GM12878 (cell line): ENCODE data around the gene DIP2C. TPM values are rescaled to one million over a fixed set of nuclear protein-coding genes. Genes with fewer than 3 reads are reported as not detected.

Source experiments
- ATAC-seq: fragments of 200-7000 bp; cut with Tn5 transposase; 3 replicates; pipeline ENCODE4 v1.9.1; 2020; ENCODE audit warnings: mild to moderate bottlenecking, moderate library complexity
- BruUV-seq: library from RNA; stranded (reverse); fragments of 400-500 nt; replicated peaks from 2 replicates; lab custom pipeline; 2021; lab: Mats Ljungman, UMichigan
- CTCF ChIA-PET: fragments of 300-600 bp; sonication (Branson Sonifier 250); formaldehyde crosslinking; extraction: SDS; loops from one replicate; lab custom pipeline; 2021; ENCODE audit warnings: inconsistent platforms; lab: Yijun Ruan, JAX
- POLR2A ChIA-PET: fragments of 350-600 bp; formaldehyde crosslinking; extraction: SDS; loops from one replicate; lab custom pipeline; 2021; ENCODE audit warnings: inconsistent platforms; lab: Charles Lee
- RAD21 ChIA-PET: fragments of 300-600 bp; sonication (Branson Sonifier 250); formaldehyde crosslinking; loops from one replicate; lab custom pipeline; 2023; ENCODE audit warnings: antibody characterized with exemption; ENCODE audit not compliant: unreplicated experiment; lab: Charles Lee
- SMC1A ChIA-PET: fragments of 300-600 bp; sonication (Branson Sonifier 250); formaldehyde crosslinking; loops from one replicate; lab custom pipeline; 2023; ENCODE audit not compliant: unreplicated experiment, uncharacterized antibody; lab: Charles Lee
- DNase-seq: peaks from one replicate; pipeline ENCODE4 v3.0.0-alpha.2; 2011; ENCODE audit warnings: low read depth, low spot score
- FAIRE-seq: peaks from 3 replicates; lab custom pipeline; 2011; peaks lifted over from hg19 to GRCh38; lab: Jason Lieb, UNC
- H2AFZ ChIP-seq: 2 replicates; pipeline ENCODE4 v1.6.0; 2011; ENCODE audit warnings: low read depth, low read length, control low read depth; ENCODE audit not compliant: control insufficient read depth
- H3K27ac ChIP-seq: 2 replicates; pipeline ENCODE4 v1.5.1; 2011; ENCODE audit warnings: control low read depth; ENCODE audit not compliant: control insufficient read depth, insufficient read depth
- H3K27me3 ChIP-seq, 2 experiments: replicated peaks in 1 of 2; 2 replicates each; pipeline versions ENCODE4 v1.6.0 to v1.6.1; 2011; ENCODE audit warnings: low read length in 1 of 2; ENCODE audit not compliant: control insufficient read depth in 2 of 2, insufficient read depth in 2 of 2
- H3K36me3 ChIP-seq, 2 experiments: 2 replicates each; pipeline ENCODE4 v1.5.1; 2011; ENCODE audit warnings: low read length in 1 of 2; ENCODE audit not compliant: control insufficient read depth in 2 of 2, insufficient read depth in 2 of 2
- H3K4me1 ChIP-seq: 2 replicates; pipeline ENCODE4 v1.6.1; 2011; ENCODE audit warnings: mild to moderate bottlenecking, low read length, moderate library complexity, mixed read lengths; ENCODE audit not compliant: control insufficient read depth, insufficient read depth
- H3K4me2 ChIP-seq: 2 replicates; pipeline ENCODE4 v1.6.0; 2011; ENCODE audit warnings: control low read depth; ENCODE audit not compliant: control insufficient read depth, insufficient read depth
- H3K4me3 ChIP-seq: fragments of 200-600 bp; sonication (generic); 2 replicates; pipeline ENCODE4 v1.5.1; 2016
- H3K79me2 ChIP-seq: 2 replicates; pipeline ENCODE4 v1.6.0; 2011; ENCODE audit warnings: low read length; ENCODE audit not compliant: control insufficient read depth, insufficient read depth
- H3K9ac ChIP-seq: 2 replicates; pipeline ENCODE4 v1.8.0; 2011; ENCODE audit warnings: low read length, control low read depth, mixed read lengths; ENCODE audit not compliant: control insufficient read depth, insufficient read depth
- H3K9me3 ChIP-seq: replicated peaks from 3 replicates; pipeline ENCODE4 v1.5.1; 2011; ENCODE audit warnings: mild to moderate bottlenecking, low read length; ENCODE audit not compliant: control insufficient read depth, insufficient read depth
- H4K20me1 ChIP-seq: 2 replicates; pipeline ENCODE4 v1.6.0; 2011; ENCODE audit not compliant: control insufficient read depth, insufficient read depth
- DPF2 ChIP-seq: fragments of 450-650 bp; IDR thresholded peaks from 2 replicates; pipeline ENCODE4 v1.6.1; 2017; ENCODE audit warnings: mild to moderate bottlenecking
- HDAC6 ChIP-seq: fragments of 200-600 bp; sonication (generic); IDR thresholded peaks from one replicate; pipeline ENCODE4 v1.8.0; 2017; ENCODE audit warnings: antibody characterized with exemption; ENCODE audit not compliant: unreplicated experiment
- MEF2B ChIP-seq: fragments of 450-650 bp; IDR thresholded peaks from 2 replicates; pipeline ENCODE4 v1.6.1; 2018; ENCODE audit warnings: mild to moderate bottlenecking, moderate library complexity; ENCODE audit not compliant: partially characterized antibody, poor library complexity, severe bottlenecking
- NR2C2 ChIP-seq: IDR thresholded peaks from 2 replicates; pipeline ENCODE4 v1.6.1; 2011; ENCODE audit warnings: borderline replicate concordance, low read depth; ENCODE audit not compliant: control insufficient read depth, insufficient read length
- NR2F1 ChIP-seq: fragments of 450-650 bp; conservative IDR thresholded peaks from 2 replicates; pipeline ENCODE4 v1.6.1; 2017; ENCODE audit warnings: mild to moderate bottlenecking
- PML ChIP-seq: IDR thresholded peaks from 2 replicates; pipeline ENCODE4 v1.6.1; 2012; ENCODE audit warnings: low read length, inconsistent platforms
- RBBP5 ChIP-seq: fragments of 200-600 bp; sonication (generic); conservative IDR thresholded peaks from 2 replicates; pipeline ENCODE4 v1.6.1; 2016
- ZNF622 ChIP-seq: fragments of 450-650 bp; IDR thresholded peaks from 2 replicates; pipeline ENCODE4 v1.6.1; 2017; ENCODE audit warnings: mild to moderate bottlenecking, inconsistent platforms
- WGBS: methylation state at CpG from one replicate; pipeline ENCODE4 v1.1.6; 2016; ENCODE audit warnings: low lambda C conversion rate; ENCODE audit not compliant: insufficient replicate concordance, insufficient coverage; ENCODE audit errors: missing lambda C conversion rate; 5-methylcytosine and 5-hydroxymethylcytosine counted together
- in situ Hi-C: fragments of 300-500 bp; cut with MboI; formaldehyde crosslinking; loops from 9 replicates; pipeline ENCODE4 v1.14.3; 2018; ENCODE audit warnings: mixed read lengths
- intact Hi-C: fragments of 100-400 bp; cut with micrococcal nuclease; formaldehyde crosslinking; loops from one replicate; pipeline ENCODE4 v1.14.2; 2022; ENCODE audit not compliant: unreplicated experiment
- polyA plus RNA-seq, 11 experiments: library from polyadenylated mRNA; depleted of rRNA in 4 of 11; unstranded in 6 of 11; stranded (reverse) in 5 of 11; fragments of >200 nt; fragmentation: Nextera tagmentation in 4 of 11; fragmentation: Illumina TruSeq in 1 of 11; extraction: Ambion mirVana in 4 of 11; extraction: Trizol in 1 of 11; gene quantifications; 1 replicate in 1 of 11; 2 replicates in 10 of 11; pipeline versions ENCODE4 v1.2.1 to v1.2.3, GENCODE V29; 2011 to 2016; ENCODE audit warnings: inconsistent platforms in 2 of 11, missing spikeins in 2 of 11, low read depth in 1 of 11
- total RNA-seq, 4 experiments: library from RNA; depleted of rRNA in 3 of 4; stranded (reverse); fragments of >200 nt in 3 of 4; fragmentation: Illumina TruSeq in 1 of 4; extraction: Trizol in 1 of 4; gene quantifications; 2 replicates each; pipeline versions ENCODE4 v1.2.1 to v1.2.3, GENCODE V29; 2013 to 2021
- TF ChIP-seq, protein P1 (sequence below): fragments of 450-650 bp; IDR thresholded peaks from 2 replicates; pipeline ENCODE4 v1.6.1; 2014; ENCODE audit warnings: mild to moderate bottlenecking
- TF ChIP-seq, protein P2 (sequence below), 3 experiments: IDR thresholded peaks in 2 of 3; conservative IDR thresholded peaks in 1 of 3; 2 replicates each; pipeline ENCODE4 v1.5.1; 2011; ENCODE audit warnings: low read depth in 3 of 3, low read length in 3 of 3, mild to moderate bottlenecking in 3 of 3, control low read depth in 2 of 3, moderate library complexity in 2 of 3, inconsistent platforms in 1 of 3, mixed read lengths in 1 of 3; ENCODE audit not compliant: control insufficient read depth in 2 of 3, insufficient read depth in 1 of 3; ENCODE audit errors: extremely low read depth in 1 of 3

The DIP2C gene
- total and polyA plus RNA-seq, 10 of the 15 experiments (the other 5 are each of a cell fraction or from before 2014, with no cell fraction given): 0.01 to 0.10 (median 0.06) TPM

GRCh38 chr10:543862-544822 lies 145.3 kb downstream of the DIP2C start:
- DNase-seq (no peak), ATAC-seq (no peak), FAIRE-seq (no peak)
- H3K4me2 ChIP-seq: no peak overlapping the region
- BruUV-seq: no TSS peak
- SMC1A ChIA-PET: no interaction called here
- no peaks in the 10 kb centered on the region for H3K4me1 ChIP-seq
- H4K20me1 ChIP-seq: no peaks in the 10 kb centered on the region
- no peaks in the 10 kb centered on the region for H3K27me3 ChIP-seq
- H3K9me3 ChIP-seq: no peaks in the 10 kb centered on the region; the same call in 2 of the 3 replicates
- no peaks in the 10 kb centered on the region for H3K36me3 ChIP-seq
- H3K9ac ChIP-seq: no peak overlapping the region
- H3K27ac ChIP-seq: no peak overlapping the region
- POLR2A ChIA-PET: no interaction called here
- H3K4me3 ChIP-seq: no peak overlapping the region
- TF ChIP-seq PML: no peak
- peak; percentile 63; the same call in 1 of the 2 replicates for TF ChIP-seq NR2F1
- no peak for TF ChIP-seq RBBP5
- TF ChIP-seq NR2C2: peak; percentile 35
- no peak for TF ChIP-seq HDAC6
- CTCF ChIA-PET: no interaction called here
- no peaks in the 10 kb centered on the region for H3K79me2 ChIP-seq
- H2AFZ ChIP-seq: no peak overlapping the region
- in situ Hi-C loops: no loop called here
- RAD21 ChIA-PET: no interaction called here
- intact Hi-C loops: no loop called here
- WGBS: 65% methylated on average over 21 of the region's 21 CpGs

- H3K4me1 ChIP-seq: no peaks in the 10 kb centered on the region
- FAIRE-seq (no peak), ATAC-seq (no peak), DNase-seq (no peak)
- H4K20me1 ChIP-seq: no peaks in the 10 kb centered on the region
- no peak overlapping the region for H2AFZ ChIP-seq
- H3K79me2 ChIP-seq: no peaks in the 10 kb centered on the region
- ChIA-PET SMC1A (no interaction called here), POLR2A (no interaction called here), CTCF (no interaction called here), RAD21 (no interaction called here)
- in situ Hi-C loops (no loop called here), intact Hi-C loops (no loop called here)
- H3K27me3 ChIP-seq: no peaks in the 10 kb centered on the region; a peak in 1 of 4 replicates
- 72% methylated on average over 13 of the region's 13 CpGs for WGBS
- no peaks in the 10 kb centered on the region; the same call in 2 of the 3 replicates for H3K9me3 ChIP-seq
- TF ChIP-seq, protein P1, sequence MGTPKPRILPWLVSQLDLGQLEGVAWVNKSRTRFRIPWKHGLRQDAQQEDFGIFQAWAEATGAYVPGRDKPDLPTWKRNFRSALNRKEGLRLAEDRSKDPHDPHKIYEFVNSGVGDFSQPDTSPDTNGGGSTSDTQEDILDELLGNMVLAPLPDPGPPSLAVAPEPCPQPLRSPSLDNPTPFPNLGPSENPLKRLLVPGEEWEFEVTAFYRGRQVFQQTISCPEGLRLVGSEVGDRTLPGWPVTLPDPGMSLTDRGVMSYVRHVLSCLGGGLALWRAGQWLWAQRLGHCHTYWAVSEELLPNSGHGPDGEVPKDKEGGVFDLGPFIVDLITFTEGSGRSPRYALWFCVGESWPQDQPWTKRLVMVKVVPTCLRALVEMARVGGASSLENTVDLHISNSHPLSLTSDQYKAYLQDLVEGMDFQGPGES: no peak
- TF ChIP-seq ZNF622: no peak
- no peak for TF ChIP-seq DPF2
- TF ChIP-seq, protein P2, sequence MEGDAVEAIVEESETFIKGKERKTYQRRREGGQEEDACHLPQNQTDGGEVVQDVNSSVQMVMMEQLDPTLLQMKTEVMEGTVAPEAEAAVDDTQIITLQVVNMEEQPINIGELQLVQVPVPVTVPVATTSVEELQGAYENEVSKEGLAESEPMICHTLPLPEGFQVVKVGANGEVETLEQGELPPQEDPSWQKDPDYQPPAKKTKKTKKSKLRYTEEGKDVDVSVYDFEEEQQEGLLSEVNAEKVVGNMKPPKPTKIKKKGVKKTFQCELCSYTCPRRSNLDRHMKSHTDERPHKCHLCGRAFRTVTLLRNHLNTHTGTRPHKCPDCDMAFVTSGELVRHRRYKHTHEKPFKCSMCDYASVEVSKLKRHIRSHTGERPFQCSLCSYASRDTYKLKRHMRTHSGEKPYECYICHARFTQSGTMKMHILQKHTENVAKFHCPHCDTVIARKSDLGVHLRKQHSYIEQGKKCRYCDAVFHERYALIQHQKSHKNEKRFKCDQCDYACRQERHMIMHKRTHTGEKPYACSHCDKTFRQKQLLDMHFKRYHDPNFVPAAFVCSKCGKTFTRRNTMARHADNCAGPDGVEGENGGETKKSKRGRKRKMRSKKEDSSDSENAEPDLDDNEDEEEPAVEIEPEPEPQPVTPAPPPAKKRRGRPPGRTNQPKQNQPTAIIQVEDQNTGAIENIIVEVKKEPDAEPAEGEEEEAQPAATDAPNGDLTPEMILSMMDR (IDR thresholded peaks at IDR 0.05 in 2 of 3, conservative IDR thresholded peaks at IDR 0.05 in 1 of 3; ENCODE audit: control insufficient read depth in 2 of 3, extremely low read depth in 1 of 3, insufficient read depth in 1 of 3, low read depth in 3 of 3, low read length in 3 of 3): no peak
- TF ChIP-seq MEF2B: no peak
- no peaks in the 10 kb centered on the region for H3K36me3 ChIP-seq
- no peak overlapping the region for H3K4me2 ChIP-seq
- no peak overlapping the region for H3K9ac ChIP-seq
- no TSS peak for BruUV-seq
- no peak overlapping the region for H3K27ac ChIP-seq
- H3K4me3 ChIP-seq: no peak overlapping the region
Observed at GRCh38 chr10:543131-543530, 146.3 kb downstream of the DIP2C start.
